ENCODE data around the gene LRRC9.
A peak's percentile ranks its signal among the peaks of the same experiment; 100 is the strongest.
"Not testable (repeated sequence)": the region's sequence is repeated elsewhere in the genome, so short reads cannot be mapped to it uniquely, and the experiment has no call there.

Gene LRRC9

DNA sequence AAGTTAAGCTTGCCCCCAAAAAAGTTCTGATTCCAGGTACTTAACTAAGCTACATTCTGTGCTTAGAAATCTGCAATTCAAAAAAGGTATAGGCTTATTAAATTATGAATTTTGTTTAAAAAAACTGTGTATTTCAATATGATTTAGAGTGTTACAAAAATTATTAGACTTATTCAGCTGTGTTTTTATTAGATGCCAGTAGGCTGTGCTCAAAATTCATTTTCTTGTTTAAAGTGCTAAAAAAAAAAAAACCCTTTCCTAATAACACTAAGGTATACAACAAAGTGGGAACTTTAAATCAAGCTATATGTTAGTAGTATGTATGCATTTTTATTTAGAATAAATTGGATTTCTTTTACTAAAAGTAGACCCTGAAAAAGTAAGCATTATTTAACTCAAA lies 25.0 kb downstream of the LRRC9 start:
- DNase-seq (ENCODE audit: extremely low spot score, insufficient read length, low read depth) (no peak), FAIRE-seq (no peak)

GRCh38 chr14:59952141-59952540 lies 32.2 kb downstream of the LRRC9 start:
- not testable (repeated sequence) for FAIRE-seq; DNase-seq (ENCODE audit: extremely low spot score, insufficient read length, low read depth)

DNA sequence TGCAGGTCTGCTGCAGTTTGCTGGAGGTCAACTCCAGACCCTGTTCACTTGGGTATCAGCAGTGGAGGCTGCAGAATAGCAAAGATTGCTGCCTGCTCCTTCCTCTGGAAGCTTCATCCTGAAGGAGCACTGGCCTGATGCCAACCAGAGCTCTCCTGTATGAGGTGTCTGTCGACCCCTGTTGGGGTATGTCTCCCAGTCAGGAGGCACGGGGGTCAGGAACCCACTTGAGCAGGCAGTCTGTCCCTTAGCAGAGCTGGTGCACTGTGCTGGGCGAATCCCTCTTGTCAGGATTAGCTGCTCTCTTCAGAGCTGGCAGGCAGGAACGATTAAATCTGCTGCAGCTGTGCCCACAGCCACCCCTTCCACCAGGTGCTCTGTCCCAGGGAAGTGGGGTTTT lies 37.9 kb downstream of the LRRC9 start:
- not testable (repeated sequence) for DNase-seq (ENCODE audit: extremely low spot score, insufficient read length, low read depth); FAIRE-seq

DNA sequence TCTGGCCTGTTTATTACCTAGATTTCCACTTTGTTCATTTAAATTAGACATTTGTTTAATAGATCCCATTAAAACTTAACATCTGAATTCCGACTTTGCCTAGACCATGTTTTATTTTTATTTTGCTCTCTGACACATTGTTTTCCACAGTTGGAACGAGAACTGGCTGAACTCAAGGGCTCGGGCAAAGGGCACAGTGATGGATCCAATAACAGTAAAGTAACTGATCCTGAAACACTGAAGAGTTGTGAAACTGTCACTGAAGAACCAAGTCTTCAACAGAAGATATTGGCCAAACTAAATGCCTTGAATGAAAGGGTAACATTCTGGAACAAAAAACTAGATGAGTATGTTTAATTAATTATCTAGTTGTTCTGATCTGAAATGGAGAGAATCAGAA lies 39.7 kb downstream of the LRRC9 start:
- DNase-seq (ENCODE audit: extremely low spot score, insufficient read length, low read depth): no peak
- FAIRE-seq: no peak

GRCh38 chr14:59961518-59962062 lies 41.6 kb downstream of the LRRC9 start:
- DNase-seq (ENCODE audit: extremely low spot score, insufficient read length, low read depth): no peak
- peak; percentile 44 for FAIRE-seq

GRCh38 chr14:59964251-59965007 lies 44.5 kb downstream of the LRRC9 start:
- no peak for DNase-seq (ENCODE audit: extremely low spot score, insufficient read length, low read depth)
- FAIRE-seq: no peak

DNA sequence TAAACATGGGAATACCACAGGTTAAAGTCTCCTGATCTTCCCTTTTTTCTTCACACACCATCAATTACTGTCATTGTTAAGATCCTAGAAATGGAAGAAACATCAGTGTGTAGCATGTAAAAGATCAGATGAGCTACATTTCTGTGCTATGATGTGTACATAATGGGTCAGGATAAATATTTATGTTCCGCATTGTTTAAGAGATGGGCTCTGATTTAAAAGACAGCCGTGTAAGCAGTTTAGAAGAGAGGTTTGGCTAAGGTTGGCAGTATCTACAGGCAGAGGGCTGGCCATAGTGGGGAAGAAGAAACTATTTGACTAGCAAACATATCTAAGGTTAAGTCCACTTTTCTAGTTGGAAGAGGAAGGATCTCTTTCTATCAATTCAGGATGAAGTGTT lies 49.4 kb downstream of the LRRC9 start:
- no peak for DNase-seq (ENCODE audit: extremely low spot score, insufficient read length, low read depth)
- FAIRE-seq: no peak

DNA sequence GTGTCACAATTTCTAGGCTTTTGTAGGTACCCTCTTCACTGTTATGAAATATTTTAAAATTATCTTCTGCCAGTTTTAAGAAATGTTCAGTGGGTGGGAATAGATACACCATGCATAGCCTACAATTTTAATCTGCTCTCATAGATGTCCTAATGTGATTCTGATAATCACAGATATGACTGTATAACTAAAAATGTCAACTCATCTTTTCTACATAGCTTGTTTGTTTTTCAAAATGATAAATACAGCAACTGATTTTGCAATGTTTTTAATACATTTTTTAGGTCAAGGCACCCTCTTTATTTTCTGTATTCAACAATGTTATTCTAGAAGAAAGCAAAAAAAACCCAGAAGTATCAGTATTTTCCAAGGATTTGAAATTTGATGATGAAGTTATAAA lies 61.6 kb downstream of the LRRC9 start:
- DNase-seq (ENCODE audit: extremely low spot score, insufficient read length, low read depth): no peak
- FAIRE-seq: no peak

GRCh38 chr14:59983048-59983447 lies 63.1 kb downstream of the LRRC9 start:
- FAIRE-seq (no peak), DNase-seq (ENCODE audit: extremely low spot score, insufficient read length, low read depth) (no peak)

DNA sequence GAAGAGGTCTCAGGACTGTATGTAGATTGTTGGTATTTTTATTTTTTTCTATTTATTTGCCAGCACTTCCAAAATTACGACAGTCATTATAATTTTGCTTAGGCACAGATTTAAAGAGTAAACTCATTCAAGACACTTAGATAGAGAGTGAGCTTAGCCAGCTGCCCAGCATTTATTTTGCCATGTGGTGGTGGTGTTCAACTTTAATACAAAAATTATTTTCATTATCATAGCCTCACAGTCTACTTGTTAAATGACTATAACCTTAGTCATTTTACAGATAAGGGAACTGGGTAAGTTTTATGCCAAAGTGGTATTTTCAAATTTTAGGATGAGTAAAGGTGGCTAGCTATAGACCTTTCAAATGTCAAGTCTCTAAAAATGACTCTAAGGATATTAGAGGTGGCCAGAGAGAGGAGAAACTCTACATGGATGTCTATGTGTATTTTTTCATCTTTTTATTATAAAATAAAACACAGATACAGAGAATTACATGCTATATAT lies 66.7 kb downstream of the LRRC9 start:
- FAIRE-seq (no peak), DNase-seq (ENCODE audit: extremely low spot score, insufficient read length, low read depth) (no peak)

DNA sequence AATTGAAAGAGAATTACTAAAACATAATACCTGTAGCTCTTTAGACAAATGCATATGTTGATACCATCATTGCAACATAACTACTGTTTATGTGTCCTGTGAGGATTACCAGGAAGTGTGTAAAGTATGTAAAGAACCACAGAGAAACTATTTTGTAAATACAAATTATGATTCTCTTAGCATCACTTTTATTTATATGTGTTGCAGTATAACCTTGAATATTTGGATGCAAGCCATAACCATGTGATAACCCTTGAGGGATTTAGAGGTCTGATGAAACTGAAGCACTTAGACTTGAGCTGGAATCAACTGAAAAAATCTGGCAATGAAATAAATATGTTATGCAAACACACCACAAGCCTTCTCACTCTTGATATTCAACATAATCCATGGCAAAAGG lies 77.5 kb downstream of the LRRC9 start:
- FAIRE-seq: no peak
- DNase-seq (ENCODE audit: extremely low spot score, insufficient read length, low read depth): no peak

GRCh38 chr14:59997966-59998365 lies 78.0 kb downstream of the LRRC9 start:
- FAIRE-seq: no peak
- DNase-seq (ENCODE audit: extremely low spot score, insufficient read length, low read depth): no peak

- FAIRE-seq (no peak), DNase-seq (ENCODE audit: extremely low spot score, insufficient read length, low read depth) (no peak)
Observed at GRCh38 chr14:59998564-59998963, 78.6 kb downstream of the LRRC9 start.

- no peak for DNase-seq (ENCODE audit: extremely low spot score, insufficient read length, low read depth)
- no peak for FAIRE-seq
Observed at GRCh38 chr14:60002819-60003492, 83.0 kb downstream of the LRRC9 start.

- DNase-seq (ENCODE audit: extremely low spot score, insufficient read length, low read depth): no peak
- FAIRE-seq: no peak
Observed at GRCh38 chr14:60003991-60004390, 84.0 kb downstream of the LRRC9 start.

DNA sequence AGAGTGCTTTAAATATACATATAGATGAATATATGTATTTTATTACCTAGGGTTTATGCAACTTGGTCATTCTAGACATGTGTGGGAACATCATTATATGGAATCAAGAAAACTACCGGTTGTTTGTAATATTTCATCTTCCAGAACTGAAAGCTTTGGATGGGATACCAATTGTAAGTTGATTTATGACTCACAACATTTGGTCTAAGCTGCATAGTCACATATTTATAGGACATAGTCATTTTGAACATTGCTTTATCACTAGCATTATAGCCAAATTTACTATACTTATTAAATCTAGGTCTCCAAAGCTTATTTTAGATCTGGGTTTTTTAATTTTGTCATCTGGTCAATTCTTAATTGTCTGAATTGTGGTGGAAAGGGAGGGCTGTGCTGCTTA lies 88.1 kb downstream of the LRRC9 start:
- no peak for FAIRE-seq
- DNase-seq (ENCODE audit: extremely low spot score, insufficient read length, low read depth): no peak

DNA sequence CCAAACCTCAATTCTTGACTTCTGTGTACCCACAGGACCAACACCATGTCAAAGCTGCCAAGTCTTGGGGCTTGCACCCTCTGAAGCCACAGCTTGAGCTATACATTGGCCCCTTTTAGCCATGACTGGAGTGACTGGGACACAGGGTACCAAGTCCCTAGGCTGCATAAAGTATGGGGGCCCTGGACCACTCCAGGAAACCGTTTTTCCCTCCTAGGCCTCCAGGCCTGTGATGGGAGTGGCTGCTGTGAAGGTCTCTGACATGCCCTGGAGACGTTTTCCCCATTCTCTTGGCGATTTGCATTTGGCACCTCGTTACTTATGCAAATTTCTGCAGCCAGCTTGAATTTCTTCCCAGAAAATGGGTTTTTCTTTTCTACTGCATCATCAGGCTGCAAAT lies 90.3 kb downstream of the LRRC9 start:
- not testable (repeated sequence) for DNase-seq (ENCODE audit: extremely low spot score, insufficient read length, low read depth); FAIRE-seq

GRCh38 chr14:60014402-60014801 lies 94.5 kb downstream of the LRRC9 start:
- no peak for FAIRE-seq
- no peak for DNase-seq (ENCODE audit: extremely low spot score, insufficient read length, low read depth)

- no peak for DNase-seq (ENCODE audit: extremely low spot score, insufficient read length, low read depth)
- no peak for FAIRE-seq
Observed at GRCh38 chr14:60021619-60022018, 101.7 kb downstream of the LRRC9 start.

- DNase-seq (ENCODE audit: extremely low spot score, insufficient read length, low read depth): no peak
- FAIRE-seq: no peak
Observed at GRCh38 chr14:60025571-60025970, 105.6 kb downstream of the LRRC9 start.

DNA sequence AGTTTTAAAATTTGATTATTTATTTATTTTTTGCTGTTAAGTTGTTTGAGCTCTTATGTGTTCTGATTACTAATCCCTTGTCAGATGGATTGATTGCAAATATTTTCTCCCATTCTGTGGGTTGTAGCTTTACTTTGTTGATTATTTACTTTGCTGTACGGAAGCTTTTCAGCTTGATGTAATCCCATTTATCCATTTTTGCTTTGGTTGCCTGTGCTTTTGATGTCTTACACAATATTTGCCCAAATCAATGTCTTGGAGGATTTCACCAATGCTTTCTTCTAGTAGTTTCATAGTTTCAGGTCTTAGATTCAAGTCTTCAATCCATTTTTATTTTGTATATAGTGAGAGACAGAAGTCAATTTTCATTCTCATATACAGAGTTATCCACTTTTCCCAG lies 115.2 kb downstream of the LRRC9 start:
- no peak for FAIRE-seq
- no peak for DNase-seq (ENCODE audit: extremely low spot score, insufficient read length, low read depth)

All from GM18507 (cell line).